K562 (cell line): Measurements from ENCODE around the gene MACROD2. TPM values are rescaled to one million over a fixed set of nuclear protein-coding genes. Genes with fewer than 3 reads are reported as not detected.

ENCODE experiments used
- ATAC-seq: fragments of 200-7000 bp; cut with Tn5 transposase; 3 replicates; pipeline ENCODE4 v1.9.1; 2020; ENCODE audit warnings: moderate library complexity
- BruUV-seq: library from RNA; stranded (reverse); fragments of 400-500 nt; replicated peaks from 2 replicates; lab custom pipeline; 2021; lab: Mats Ljungman, UMichigan
- CTCF ChIA-PET: fragments of 300-600 bp; formaldehyde crosslinking; extraction: SDS; loops from one replicate; lab custom pipeline; 2021; ENCODE audit warnings: low intra/inter-chr PET ratio; lab: Yijun Ruan, JAX
- POLR2A ChIA-PET: fragments of 300-600, 350-650 bp; sonication (Branson Sonifier 250); formaldehyde crosslinking; extraction: SDS; loops from one replicate; lab custom pipeline; 2021; ENCODE audit warnings: antibody characterized with exemption, inconsistent platforms; lab: Yijun Ruan, JAX
- DNase-seq, 4 experiments: peaks; one replicate each; pipeline versions ENCODE4 v3.0.0 to v3.0.0-alpha.2; 2011 to 2018; ENCODE audit warnings: low spot score in 3 of 4, mixed read lengths in 3 of 4; ENCODE audit errors: extremely low read depth in 1 of 4
- FAIRE-seq: peaks from 2 replicates; lab custom pipeline; 2011; peaks lifted over from hg19 to GRCh38; lab: Jason Lieb, UNC
- H2AFZ ChIP-seq: 2 replicates; pipeline ENCODE4 v1.6.0; 2011; ENCODE audit warnings: low read depth, low read length, control low read depth, inconsistent platforms
- H3K27ac ChIP-seq: fragments of 200-600 bp; 3 replicates; pipeline ENCODE4 v1.8.0; 2011; ENCODE audit warnings: low read depth, mild to moderate bottlenecking, control low read depth, inconsistent platforms, low read length, moderate library complexity, mixed read lengths; ENCODE audit errors: extremely low read depth
- H3K27me3 ChIP-seq, 2 experiments: fragments of 300-600 bp in 1 of 2; 2 replicates in 1 of 2; 3 replicates in 1 of 2; pipeline versions ENCODE4 v1.6.0 to v1.8.0; 2011; ENCODE audit warnings: inconsistent platforms in 2 of 2, low read length in 2 of 2, mild to moderate bottlenecking in 1 of 2, mixed read lengths in 1 of 2, moderate library complexity in 1 of 2; ENCODE audit not compliant: control insufficient read depth in 2 of 2, insufficient read depth in 2 of 2
- H3K36me3 ChIP-seq: fragments of 300-600 bp; 3 replicates; pipeline ENCODE4 v1.8.0; 2011; ENCODE audit warnings: mild to moderate bottlenecking, low read length, inconsistent platforms; ENCODE audit not compliant: control insufficient read depth, insufficient read depth
- H3K4me1 ChIP-seq, 2 experiments: fragments of 200-600 bp in 1 of 2; replicated peaks in 1 of 2; 2 replicates in 1 of 2; 3 replicates in 1 of 2; pipeline versions ENCODE4 v1.5.1 to v1.8.0; 2011; ENCODE audit warnings: inconsistent platforms in 2 of 2, low read length in 2 of 2, mild to moderate bottlenecking in 1 of 2, mixed read lengths in 1 of 2, moderate library complexity in 1 of 2; ENCODE audit not compliant: control insufficient read depth in 2 of 2, insufficient read depth in 2 of 2
- H3K4me2 ChIP-seq: 2 replicates; pipeline ENCODE4 v1.6.1; 2011; ENCODE audit warnings: low read length, control low read depth, inconsistent platforms, mixed read lengths; ENCODE audit not compliant: insufficient read depth
- H3K4me3 ChIP-seq: fragments of 200-600 bp; sonication (generic), shearing (Covaris generic); 2 replicates; pipeline ENCODE4 v1.5.1; 2016; ENCODE audit warnings: control low read depth, inconsistent platforms
- H3K79me2 ChIP-seq: fragments of 200-600 bp; 3 replicates; pipeline ENCODE4 v1.8.0; 2011; ENCODE audit warnings: low read length, inconsistent platforms; ENCODE audit not compliant: control insufficient read depth, insufficient read depth
- H3K9ac ChIP-seq, 2 experiments: 2 replicates each; pipeline versions ENCODE4 v1.6.0 to v1.6.1; 2011; ENCODE audit warnings: low read depth in 2 of 2, low read length in 2 of 2, control low read depth in 1 of 2, inconsistent platforms in 1 of 2, mild to moderate bottlenecking in 1 of 2, mixed read lengths in 1 of 2; ENCODE audit not compliant: insufficient read depth in 1 of 2
- H3K9me1 ChIP-seq: one replicate; pipeline ENCODE4 v1.6.0; 2011; ENCODE audit warnings: inconsistent platforms, mild to moderate bottlenecking, low read length, moderate library complexity; ENCODE audit not compliant: control insufficient read depth, insufficient read depth
- H3K9me3 ChIP-seq: replicated peaks from 2 replicates; pipeline ENCODE4 v1.5.1; 2011; ENCODE audit warnings: low read depth, low read length, inconsistent platforms; ENCODE audit not compliant: control insufficient read depth, insufficient read depth
- H4K20me1 ChIP-seq: replicated peaks from 2 replicates; pipeline ENCODE4 v1.6.1; 2011; ENCODE audit warnings: low read length, inconsistent platforms, mixed read lengths; ENCODE audit not compliant: control insufficient read depth, insufficient read depth
- CBX1 ChIP-seq: sonication (generic); IDR thresholded peaks from 2 replicates; pipeline ENCODE4 v1.6.1; 2016; ENCODE audit warnings: antibody characterized with exemption, low read depth, mild to moderate bottlenecking
- CREB3L1 ChIP-seq: fragments of 450-650 bp; IDR thresholded peaks from 2 replicates; pipeline ENCODE4 v1.6.1; 2014; ENCODE audit warnings: low read depth, mild to moderate bottlenecking, moderate library complexity, borderline replicate concordance
- DACH1 ChIP-seq: fragments of 450-650 bp; IDR thresholded peaks from 2 replicates; pipeline ENCODE4 v1.6.1; 2018; ENCODE audit not compliant: partially characterized antibody
- FOXM1 ChIP-seq, 2 experiments: fragments of 450-650 bp in 1 of 2; sonication (generic) in 1 of 2; formaldehyde crosslinking in 1 of 2; IDR thresholded peaks; 2 replicates each; pipeline versions ENCODE4 v1.6.1 to v1.9.0; 2017 to 2022; ENCODE audit warnings: low read depth in 2 of 2, mild to moderate bottlenecking in 2 of 2, missing genetic modification reagents in 1 of 2, moderate library complexity in 1 of 2
- KLF16 ChIP-seq: IDR thresholded peaks from 2 replicates; pipeline ENCODE4 v1.6.1; 2016; ENCODE audit warnings: antibody characterized with exemption
- MED1 ChIP-seq: sonication (generic); formaldehyde crosslinking; IDR thresholded peaks from 2 replicates; pipeline ENCODE4 v1.8.1; 2023; ENCODE audit warnings: missing genetic modification reagents, borderline replicate concordance
- PHB2 ChIP-seq: fragments of 450-650 bp; IDR thresholded peaks from 2 replicates; pipeline ENCODE4 v1.6.1; 2017; ENCODE audit warnings: low read depth
- TCF15 ChIP-seq: fragments of 250-450 bp; sonication (Bioruptor Pico); IDR thresholded peaks from 2 replicates; pipeline ENCODE4 v1.8.0; 2022; ENCODE audit warnings: moderate library complexity, mild to moderate bottlenecking, inconsistent platforms
- U2AF2 ChIP-seq: fragments of 200-400 bp; formaldehyde crosslinking; optimal IDR thresholded peaks from 2 replicates; pipeline ENCODE3; 2017; ENCODE audit warnings: low read depth, mild to moderate bottlenecking, low read length
- ZBED1 ChIP-seq: IDR thresholded peaks from 2 replicates; pipeline ENCODE4 v1.6.1; 2014
- ZBTB17 ChIP-seq: fragments of 450-650 bp; formaldehyde crosslinking; IDR thresholded peaks from 2 replicates; pipeline ENCODE4 v1.4.0; 2020; ENCODE audit warnings: mild to moderate bottlenecking
- ZBTB8A ChIP-seq: fragments of 450-650 bp; IDR thresholded peaks from 2 replicates; pipeline ENCODE4 v1.6.1; 2018; ENCODE audit warnings: mild to moderate bottlenecking, moderate library complexity; ENCODE audit not compliant: partially characterized antibody
- ZNF124 ChIP-seq: sonication (generic); formaldehyde crosslinking; IDR thresholded peaks from 2 replicates; pipeline ENCODE4 v1.8.1; 2022; ENCODE audit warnings: missing genetic modification reagents
- ZNF212 ChIP-seq: fragments of 450-650 bp; formaldehyde crosslinking; IDR thresholded peaks from 2 replicates; pipeline ENCODE4 v1.4.0; 2020; ENCODE audit warnings: mild to moderate bottlenecking
- ZNF384 ChIP-seq: IDR thresholded peaks from 2 replicates; pipeline ENCODE4 v1.6.1; 2012; ENCODE audit warnings: low read depth, low read length, improper control_type of control experiment
- ZNF444 ChIP-seq: fragments of 250-450 bp; sonication (Bioruptor Pico); IDR thresholded peaks from 2 replicates; pipeline ENCODE4 v1.4.0; 2020; ENCODE audit warnings: mild to moderate bottlenecking, moderate library complexity
- ZNF695 ChIP-seq: fragments of 450-650 bp; formaldehyde crosslinking; IDR thresholded peaks from 2 replicates; pipeline ENCODE4 v1.4.0; 2020; ENCODE audit warnings: mild to moderate bottlenecking, moderate library complexity
- ZNF778 ChIP-seq: fragments of 450-650 bp; formaldehyde crosslinking; IDR thresholded peaks from 2 replicates; pipeline ENCODE4 v1.4.0; 2020; ENCODE audit warnings: mild to moderate bottlenecking, moderate library complexity
- ZSCAN29 ChIP-seq: fragments of 450-650 bp; IDR thresholded peaks from 2 replicates; pipeline ENCODE4 v1.6.1; 2017
- WGBS: fragments of 100-300 bp; shearing (Covaris generic); methylation state at CpG from one replicate; pipeline ENCODE4 v1.1.6; 2016; ENCODE audit warnings: low coverage, mixed read lengths; ENCODE audit not compliant: insufficient coverage; ENCODE audit errors: missing lambda C conversion rate; 5-methylcytosine and 5-hydroxymethylcytosine counted together
- in situ Hi-C: fragments of 300-500 bp; cut with MboI; formaldehyde crosslinking; loops from 4 replicates; pipeline ENCODE4 v1.15.0; 2018; ENCODE audit warnings: inconsistent platforms, mixed read lengths
- intact Hi-C: fragments of 100-400 bp; cut with micrococcal nuclease; formaldehyde crosslinking; loops from 2 replicates; pipeline ENCODE4 v1.14.2; 2022
- polyA plus RNA-seq, 8 experiments: library from polyadenylated mRNA; depleted of rRNA in 4 of 8; stranded (reverse) in 5 of 8; unstranded in 3 of 8; fragments of >200 nt; fragmentation: Nextera tagmentation in 2 of 8; fragmentation: Illumina TruSeq in 1 of 8; extraction: Ambion mirVana in 2 of 8; extraction: Trizol in 1 of 8; gene quantifications; 2 replicates each; pipeline versions ENCODE4 v1.2.1 to v1.2.3, GENCODE V29; 2011 to 2014; ENCODE audit warnings: inconsistent platforms in 1 of 8, missing spikeins in 1 of 8
- total RNA-seq, 7 experiments: library from RNA; depleted of rRNA in 6 of 7; stranded (reverse); fragments of >200 nt in 6 of 7; fragmentation: Illumina TruSeq in 2 of 7; extraction: Trizol in 2 of 7; gene quantifications; 2 replicates each; pipeline versions ENCODE4 v1.2.1 to v1.2.3, GENCODE V29; 2011 to 2021; ENCODE audit warnings: low replicate concordance in 1 of 7

Gene MACROD2
- total and polyA plus RNA-seq, 9 of the 15 experiments (the other 6 are each of a cell fraction or from before 2014, with no cell fraction given) = not detected

- intact Hi-C loops = no loop called here
Measured at GRCh38 chr20:14219801-14220461, 224.6 kb downstream of the MACROD2 start.

More at GRCh38 chr20:14219801-14220461, 224.6 kb downstream of the MACROD2 start:
- in situ Hi-C loops = no loop called here
- ATAC-seq (no peak), DNase-seq (no peak), FAIRE-seq (no peak)
- Histone ChIP-seq H3K36me3 (no peaks in the 10 kb centered on the region), H3K27ac (no peak overlapping the region), H3K79me2 (no peaks in the 10 kb centered on the region), H2AFZ (no peak overlapping the region), H3K4me1 (no peaks in the 10 kb centered on the region), H3K4me2 (no peak overlapping the region), H3K4me3 (no peak overlapping the region), H3K27me3 (no peaks in the 10 kb centered on the region), H4K20me1 (no peaks in the 10 kb centered on the region), H3K9ac (no peak overlapping the region), H3K9me3 (no peaks in the 10 kb centered on the region), H3K9me1 (no peaks in the 10 kb centered on the region)
- TF ChIP-seq MED1 = no peak
- TF ChIP-seq ZSCAN29 = no peak
- no peak for TF ChIP-seq ZBTB17 (CRISPR knock-in tag)
- no peak for TF ChIP-seq ZNF778 (CRISPR knock-in tag)
- TF ChIP-seq ZNF695 = no peak
- no peak for TF ChIP-seq DACH1
- no peak for TF ChIP-seq KLF16
- no peak for TF ChIP-seq CREB3L1
- TF ChIP-seq ZNF212 (CRISPR knock-in tag) = no peak
- no peak for TF ChIP-seq U2AF2
- no peak for TF ChIP-seq FOXM1 (IDR thresholded peaks at IDR 0.05; ENCODE audit: low read depth)
- TF ChIP-seq FOXM1 (CRISPR knock-in tag; IDR thresholded peaks at IDR 0.05; ENCODE audit: low read depth) = no peak
- TF ChIP-seq ZBED1 = no peak
- no peak for TF ChIP-seq ZBTB8A
- TF ChIP-seq ZNF384 = no peak
- no peak for TF ChIP-seq CBX1
- TF ChIP-seq TCF15 (CRISPR knock-in tag) = no peak
- TF ChIP-seq ZNF444 (CRISPR knock-in tag) = no peak
- TF ChIP-seq PHB2 = no peak
- TF ChIP-seq ZNF124 (CRISPR knock-in tag) = no peak
- 0% methylated on average over 4 of the region's 4 CpGs for WGBS
- ChIA-PET POLR2A (no interaction called here), CTCF (no interaction called here)
- BruUV-seq = no TSS peak
